Right lobe of liver (tissue), 6 donors: ENCODE results near the gene TSNAX. TPM values are rescaled to one million over a fixed set of nuclear protein-coding genes. Genes with fewer than 3 reads are reported as not detected.

Experiments
- ATAC-seq, 4 donors: fragments of 200-7000 bp; cut with Tn5 transposase; one replicate each; pipeline ENCODE4 v1.9.1; 2020; ENCODE audit warnings: mild to moderate bottlenecking in 4 of 4, moderate library complexity in 4 of 4
- DNase-seq, 3 donors: peaks; one replicate each; pipeline ENCODE4 v3.0.0-alpha.2; 2020
- H3K27ac ChIP-seq, 3 donors: fragments of 200-600 bp; one replicate each; pipeline ENCODE4 v1.8.0; 2022
- H3K27me3 ChIP-seq, 2 donors: fragments of 200-600 bp; one replicate each; pipeline ENCODE4 v1.8.0; 2022
- H3K36me3 ChIP-seq, 4 donors: fragments of 200-600 bp; sonication (generic) in 1 of 4; one replicate each; pipeline versions ENCODE4 v1.5.1 to v1.8.0; 2017 to 2022; ENCODE audit warnings: control low read depth in 1 of 4
- H3K4me1 ChIP-seq, 4 donors: fragments of 200-600 bp; sonication (generic) in 1 of 4; one replicate each; pipeline versions ENCODE4 v1.5.1 to v1.8.0; 2017 to 2022; ENCODE audit warnings: control low read depth in 1 of 4
- H3K4me3 ChIP-seq, 3 donors: fragments of 200-600 bp; one replicate each; pipeline ENCODE4 v1.8.0; 2022
- H3K9me3 ChIP-seq, 4 donors: fragments of 200-600 bp; sonication (generic) in 1 of 4; one replicate each; pipeline versions ENCODE4 v1.5.1 to v1.8.0; 2017 to 2022; ENCODE audit warnings: control low read depth in 1 of 4
- POLR2A ChIP-seq: fragments of 450-650 bp; IDR thresholded peaks from one replicate; pipeline ENCODE4 v1.6.1; 2017; ENCODE audit warnings: antibody characterized with exemption, mild to moderate bottlenecking
- WGBS: methylation state at CpG from one replicate; pipeline ENCODE4 v1.1.6; 2018; ENCODE audit warnings: low coverage, low lambda C conversion rate; ENCODE audit not compliant: insufficient coverage; ENCODE audit errors: missing lambda C conversion rate; 5-methylcytosine and 5-hydroxymethylcytosine counted together
- intact Hi-C, 2 donors: fragments of 100-400 bp; cut with DNase I; formaldehyde crosslinking; loops; one replicate each; pipeline versions ENCODE4 v1.11.2 to v1.14.1; 2022
- total RNA-seq, 6 experiments: library from RNA; depleted of rRNA in 2 of 6; stranded (reverse); fragments of >200 nt in 2 of 6; fragmentation: NEBNext Ultra II Directional in 3 of 6; extraction: Animal tissue kit (Norgen Biotek cat#: 25700) in 3 of 6; gene quantifications; one replicate each; pipeline versions ENCODE4 v1.1.0 to v1.2.4, GENCODE V29; 2016 to 2023
- TF ChIP-seq, protein P1 (sequence below), 4 donors: fragments of 200-600 bp in 3 of 4; fragments of 450-650 bp in 1 of 4; IDR thresholded peaks; one replicate each; pipeline versions ENCODE4 v1.5.1 to v1.8.0; 2016 to 2022; ENCODE audit warnings: antibody characterized with exemption in 4 of 4, mild to moderate bottlenecking in 2 of 4
- donor health status: DM: no; HTN: yes; CAD: no.
- donor health status: DM: no; HTN: no; CAD: no.
- donor health status: DM: no; HTN: no; CAD: no.
- donor health status: DM: no; HTN: yes; CAD: no.
- donor health status: DM: no; HTN: yes; CAD: no.

The TSNAX gene
- total RNA-seq, 6 experiments from 2014 or later, result 11.5 to 18.6 (median 13.6) TPM

- no peaks in the 10 kb centered on the region for H3K27me3 ChIP-seq
- DNase-seq, result no peak
- H3K4me1 ChIP-seq, result no peaks in the 10 kb centered on the region
- TF ChIP-seq POLR2A, result no peak
- TF ChIP-seq, protein P1, sequence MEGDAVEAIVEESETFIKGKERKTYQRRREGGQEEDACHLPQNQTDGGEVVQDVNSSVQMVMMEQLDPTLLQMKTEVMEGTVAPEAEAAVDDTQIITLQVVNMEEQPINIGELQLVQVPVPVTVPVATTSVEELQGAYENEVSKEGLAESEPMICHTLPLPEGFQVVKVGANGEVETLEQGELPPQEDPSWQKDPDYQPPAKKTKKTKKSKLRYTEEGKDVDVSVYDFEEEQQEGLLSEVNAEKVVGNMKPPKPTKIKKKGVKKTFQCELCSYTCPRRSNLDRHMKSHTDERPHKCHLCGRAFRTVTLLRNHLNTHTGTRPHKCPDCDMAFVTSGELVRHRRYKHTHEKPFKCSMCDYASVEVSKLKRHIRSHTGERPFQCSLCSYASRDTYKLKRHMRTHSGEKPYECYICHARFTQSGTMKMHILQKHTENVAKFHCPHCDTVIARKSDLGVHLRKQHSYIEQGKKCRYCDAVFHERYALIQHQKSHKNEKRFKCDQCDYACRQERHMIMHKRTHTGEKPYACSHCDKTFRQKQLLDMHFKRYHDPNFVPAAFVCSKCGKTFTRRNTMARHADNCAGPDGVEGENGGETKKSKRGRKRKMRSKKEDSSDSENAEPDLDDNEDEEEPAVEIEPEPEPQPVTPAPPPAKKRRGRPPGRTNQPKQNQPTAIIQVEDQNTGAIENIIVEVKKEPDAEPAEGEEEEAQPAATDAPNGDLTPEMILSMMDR (IDR thresholded peaks at IDR 0.05), result no peak
- ATAC-seq, result no peak
- H3K4me3 ChIP-seq, result no peak overlapping the region
- 72% methylated on average over 4 of the region's 4 CpGs for WGBS
- H3K9me3 ChIP-seq, result no peaks in the 10 kb centered on the region
- H3K36me3 ChIP-seq, result no peaks in the 10 kb centered on the region
- no peak overlapping the region for H3K27ac ChIP-seq
- intact Hi-C loops, result no loop called here
Measured at GRCh38 chr1:231606712-231607111, 78.2 kb downstream of the TSNAX start.

DNA sequence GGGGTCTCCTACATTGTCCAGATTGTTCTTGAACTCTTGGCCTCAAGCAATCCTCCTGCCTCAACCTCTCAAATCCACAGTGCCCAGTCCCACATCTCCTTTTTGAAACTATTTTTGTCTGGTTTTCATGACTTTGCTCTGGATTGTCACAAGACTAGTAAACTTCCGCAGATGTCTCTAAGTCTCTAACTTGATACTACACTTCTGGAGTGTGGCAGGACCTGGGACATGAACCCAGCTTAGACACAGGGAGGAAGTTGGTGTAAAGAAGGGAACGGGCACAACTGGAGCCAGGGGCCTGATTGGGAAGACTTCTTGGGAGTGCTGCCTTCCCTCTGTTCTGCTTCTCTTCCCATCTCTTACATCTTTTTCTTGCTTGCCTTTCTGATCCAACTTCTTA, 81.9 kb downstream of the TSNAX start:
- Histone ChIP-seq H3K4me1 (no peaks in the 10 kb centered on the region), H3K36me3 (no peaks in the 10 kb centered on the region), H3K4me3 (no peak overlapping the region), H3K27ac (no peak overlapping the region), H3K27me3 (no peaks in the 10 kb centered on the region), H3K9me3 (no peaks in the 10 kb centered on the region)
- ATAC-seq, result peak in 3 of 4 donors; percentile 52 to 62 (median 55)
- DNase-seq, result no peak
- 41% methylated on average over 2 of the region's 2 CpGs for WGBS
- TF ChIP-seq, protein P1 (IDR thresholded peaks at IDR 0.05), result no peak
- TF ChIP-seq POLR2A, result no peak
- intact Hi-C loops, result no loop called here

DNA sequence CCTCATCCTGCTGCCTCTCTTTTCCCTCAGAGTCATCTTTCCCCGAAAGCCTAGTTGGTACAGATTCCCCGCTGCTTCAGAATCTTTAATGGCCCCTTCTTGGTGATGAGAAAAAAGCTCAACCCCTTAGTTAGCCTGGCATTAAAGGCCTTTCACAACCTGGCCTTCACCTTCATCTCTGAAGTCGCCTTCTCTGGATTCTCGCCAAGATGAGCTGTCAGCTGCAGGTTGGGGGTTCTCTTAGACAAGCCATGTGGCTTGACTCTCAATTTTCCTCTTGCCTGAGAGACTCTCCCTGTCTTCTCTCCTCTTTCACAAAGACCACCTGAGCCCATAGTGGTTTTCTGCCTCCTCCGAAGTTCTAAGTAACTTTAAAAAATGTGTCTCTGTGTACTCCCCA, 82.6 kb downstream of the TSNAX start:
- ATAC-seq (no peak), DNase-seq (no peak)
- no peaks in the 10 kb centered on the region for H3K9me3 ChIP-seq
- TF ChIP-seq, protein P1 (IDR thresholded peaks at IDR 0.05), result no peak
- TF ChIP-seq POLR2A, result no peak
- no peaks in the 10 kb centered on the region for H3K36me3 ChIP-seq
- no peaks in the 10 kb centered on the region for H3K4me1 ChIP-seq
- no peak overlapping the region for H3K4me3 ChIP-seq
- H3K27me3 ChIP-seq, result no peaks in the 10 kb centered on the region
- intact Hi-C loops, result no loop called here
- H3K27ac ChIP-seq, result no peak overlapping the region
- 66% methylated on average over 5 of the region's 5 CpGs for WGBS

GRCh38 chr1:231611851-231612250, 83.4 kb downstream of the TSNAX start:
- H3K27ac ChIP-seq, result no peak overlapping the region
- TF ChIP-seq, protein P1 (IDR thresholded peaks at IDR 0.05), result no peak
- WGBS, result 79% methylated on average over 4 of the region's 5 CpGs
- DNase-seq, result no peak
- H3K4me3 ChIP-seq, result no peak overlapping the region
- no peaks in the 10 kb centered on the region for H3K9me3 ChIP-seq
- H3K4me1 ChIP-seq, result no peaks in the 10 kb centered on the region
- H3K27me3 ChIP-seq, result no peaks in the 10 kb centered on the region
- no peak for ATAC-seq
- H3K36me3 ChIP-seq, result no peaks in the 10 kb centered on the region
- intact Hi-C loops, result no loop called here
